HG02759 (cell line): Measurements from ENCODE around the gene NREP.

Experiments used
- ATAC-seq: cut with Tn5 transposase; IDR thresholded peaks from one replicate; pipeline ENCODE4 v1.9.1; 2021; ENCODE audit warnings: mild to moderate bottlenecking, moderate library complexity; ENCODE audit not compliant: unreplicated experiment

NREP gene, protein sequence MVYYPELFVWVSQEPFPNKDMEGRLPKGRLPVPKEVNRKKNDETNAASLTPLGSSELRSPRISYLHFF

DNA sequence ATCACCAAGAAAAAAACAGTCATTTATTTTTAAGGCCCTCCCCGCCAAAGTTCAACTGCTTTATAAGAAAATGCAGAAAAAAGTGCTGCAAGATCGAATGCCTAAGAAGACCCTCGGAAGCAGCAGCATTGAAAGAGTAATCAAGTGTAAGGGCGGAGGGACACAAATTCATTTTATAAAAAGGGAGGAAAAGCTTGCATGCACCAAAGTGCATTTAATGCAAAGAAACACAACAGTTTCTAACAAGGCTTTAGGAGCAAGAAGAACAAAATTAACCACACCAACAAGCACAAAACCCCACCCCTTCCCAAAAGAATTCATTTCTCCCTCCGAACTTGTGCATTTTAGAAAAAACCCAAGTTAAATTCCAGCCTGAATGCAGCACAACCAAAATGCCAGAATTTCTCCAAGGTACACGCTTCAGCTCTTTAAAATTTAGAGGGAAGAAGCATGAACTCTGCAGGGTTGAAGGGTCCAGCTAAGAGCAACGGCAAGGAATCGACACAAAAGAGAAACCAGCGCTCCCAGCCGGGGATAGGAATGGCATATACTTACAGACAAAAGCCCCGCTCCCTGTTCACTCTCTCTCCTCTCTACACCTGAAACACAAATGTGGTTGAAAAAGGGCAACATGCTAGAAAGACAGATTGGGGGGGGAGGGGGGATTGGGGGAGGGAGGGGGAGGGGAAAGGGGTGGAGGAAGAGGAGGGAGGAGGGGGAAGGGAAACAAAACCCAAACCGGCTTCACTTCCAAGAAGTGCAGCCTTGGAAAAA is at the start of gene NREP:
NREP (minus strand) TSS at position 614 of the 774 bp plus-strand sequence. CDS start 1,422 bp downstream, outside the sequence.
- no peak for ATAC-seq

DNA sequence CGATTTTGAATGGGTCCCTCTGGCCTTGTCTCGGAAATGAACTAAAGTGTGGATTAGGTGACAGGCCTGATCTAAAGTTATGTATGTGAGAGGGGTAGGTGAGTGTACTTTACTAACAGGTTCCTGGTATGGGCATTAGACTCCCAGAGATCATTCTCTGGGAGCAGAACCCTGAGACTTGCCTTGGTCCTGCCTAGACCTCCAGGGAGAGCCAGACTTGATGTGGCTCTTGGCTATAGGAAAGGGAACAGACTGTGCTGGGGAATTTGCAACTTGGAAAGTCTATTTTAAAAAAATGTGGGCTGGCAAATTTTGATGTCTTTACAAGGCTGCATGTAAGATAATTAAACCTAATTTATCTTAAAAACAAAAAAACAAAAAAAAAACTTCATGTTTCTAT is 49.8 kb upstream of the NREP start:
- ATAC-seq = no peak

DNA sequence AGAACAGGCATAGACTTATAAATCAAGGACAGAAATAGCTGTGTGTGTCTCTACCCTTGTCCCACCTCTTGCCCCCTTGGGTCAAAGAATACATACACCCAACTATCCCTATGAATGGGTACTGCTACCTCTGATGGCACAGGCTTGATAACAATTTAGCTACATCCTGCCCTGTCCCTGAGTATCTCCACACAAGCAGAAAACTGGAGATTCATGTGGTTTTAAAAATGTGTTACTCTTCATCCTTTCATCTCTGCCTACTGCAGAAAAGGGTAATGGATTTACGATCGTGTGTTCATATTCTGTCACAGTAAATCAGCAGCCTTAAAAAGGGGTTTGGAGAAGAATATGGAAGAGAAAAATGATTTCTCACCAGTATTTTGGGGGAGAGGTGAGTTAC is 49.2 kb upstream of the NREP start:
- ATAC-seq = no peak

DNA sequence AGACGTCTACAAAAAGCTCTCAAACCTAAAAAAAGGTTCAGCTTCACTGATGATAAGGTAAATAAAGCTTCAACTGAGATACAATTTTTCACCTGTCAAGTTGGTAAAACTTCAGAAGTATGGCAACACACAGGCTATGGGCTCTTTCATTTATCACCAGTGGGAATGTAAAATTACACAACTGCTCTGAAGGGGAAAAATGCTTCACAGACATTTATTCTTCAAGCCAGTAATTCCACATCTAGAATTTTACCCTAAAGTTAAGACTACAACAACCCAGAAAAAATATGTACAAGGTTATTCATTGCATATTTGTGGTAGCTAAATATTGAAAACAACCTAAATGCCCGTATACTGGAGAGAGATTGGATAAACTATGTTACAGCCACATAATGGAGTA is 48.1 kb upstream of the NREP start:
- no peak for ATAC-seq

- no peak for ATAC-seq
Observed at GRCh38 chr5:111800351-111800750, 43.4 kb upstream of the NREP start.

DNA sequence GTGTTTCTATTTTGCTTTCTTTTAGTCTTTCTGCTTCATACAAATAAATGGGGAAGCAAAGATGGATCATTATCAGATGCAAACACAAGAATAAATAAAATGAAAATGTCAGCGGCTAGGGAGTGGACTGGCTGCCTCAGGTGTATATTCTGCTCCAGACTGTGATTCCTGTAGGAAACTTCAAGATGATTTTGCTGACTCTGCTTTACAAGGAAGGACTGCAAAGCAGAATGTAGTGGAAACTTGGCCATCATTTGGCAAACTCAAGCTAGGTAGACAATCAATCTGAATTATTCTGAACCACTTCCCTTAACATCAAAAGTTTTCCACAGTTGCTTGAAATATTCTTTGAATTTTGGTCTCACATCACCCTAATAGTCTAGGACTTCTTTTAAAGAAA is 38.1 kb upstream of the NREP start:
- no peak for ATAC-seq

DNA sequence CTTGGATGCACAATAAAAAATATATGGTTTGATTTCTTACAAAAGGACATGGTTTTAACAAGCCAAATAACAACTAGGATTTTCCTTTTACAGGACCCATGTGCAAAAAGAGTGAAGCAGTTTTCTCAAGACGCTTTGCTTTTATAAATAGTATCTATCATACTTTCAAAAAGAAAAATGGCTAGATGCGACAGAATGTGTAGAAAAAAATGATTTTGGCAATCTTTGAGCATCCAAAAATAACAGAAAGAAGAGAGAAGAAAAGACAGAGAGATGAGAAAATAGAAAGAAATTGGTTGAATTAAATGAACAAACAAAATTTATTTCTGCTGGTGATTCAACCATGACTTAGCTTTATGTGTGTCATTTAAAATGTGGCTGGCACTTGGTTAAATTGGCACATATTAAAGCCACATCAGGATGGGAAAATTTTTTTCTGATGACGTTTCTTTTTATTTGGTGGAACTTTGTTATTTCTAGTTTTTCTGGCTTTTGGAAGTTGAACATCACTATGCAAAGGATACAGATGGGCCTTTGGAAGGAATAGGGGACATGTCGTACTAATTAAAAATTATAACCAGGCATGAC is 35.6 kb upstream of the NREP start:
- ATAC-seq = no peak

DNA sequence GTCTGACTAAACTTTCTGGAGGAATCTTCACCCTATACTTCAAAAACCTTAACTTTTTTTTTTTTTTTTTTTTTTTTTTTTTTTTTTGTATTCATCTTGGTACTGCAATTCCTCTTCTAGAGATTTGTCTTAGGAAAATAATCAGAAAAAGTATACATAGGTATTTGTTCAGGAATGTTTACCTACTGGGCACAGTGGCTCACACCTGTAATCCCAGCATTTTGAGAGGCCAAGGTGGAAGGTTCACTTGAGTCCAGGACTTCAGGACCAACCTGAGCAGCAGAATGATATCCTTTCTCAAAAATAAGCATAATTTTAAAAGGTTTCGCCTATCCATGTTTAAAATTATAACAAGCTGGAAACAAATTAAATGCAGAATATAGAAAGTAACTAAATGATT is 33.3 kb upstream of the NREP start:
- ATAC-seq = no peak

- no peak for ATAC-seq
Observed at GRCh38 chr5:111787006-111787405, 30.0 kb upstream of the NREP start.

GRCh38 chr5:111784491-111785181 is 27.6 kb upstream of the NREP start:
- no peak for ATAC-seq

DNA sequence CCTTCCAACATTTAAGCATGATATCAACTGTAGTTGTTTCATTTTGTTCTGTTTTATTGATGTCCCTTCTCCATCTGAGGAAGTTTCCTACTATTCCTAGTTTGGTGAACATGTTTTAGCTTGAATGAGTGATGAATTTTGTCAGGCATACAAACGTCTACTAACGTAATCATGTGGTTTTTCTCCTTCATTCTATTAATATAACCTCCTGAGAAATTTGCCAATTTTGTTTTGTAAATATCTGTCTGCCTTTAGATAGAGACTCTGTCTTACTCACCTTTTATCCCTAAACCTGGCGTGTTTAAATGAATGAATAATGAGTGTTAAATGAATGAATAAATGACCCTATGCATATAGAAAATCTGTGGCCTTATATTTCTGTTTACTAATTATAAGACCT is 26.5 kb upstream of the NREP start:
- ATAC-seq = no peak

DNA sequence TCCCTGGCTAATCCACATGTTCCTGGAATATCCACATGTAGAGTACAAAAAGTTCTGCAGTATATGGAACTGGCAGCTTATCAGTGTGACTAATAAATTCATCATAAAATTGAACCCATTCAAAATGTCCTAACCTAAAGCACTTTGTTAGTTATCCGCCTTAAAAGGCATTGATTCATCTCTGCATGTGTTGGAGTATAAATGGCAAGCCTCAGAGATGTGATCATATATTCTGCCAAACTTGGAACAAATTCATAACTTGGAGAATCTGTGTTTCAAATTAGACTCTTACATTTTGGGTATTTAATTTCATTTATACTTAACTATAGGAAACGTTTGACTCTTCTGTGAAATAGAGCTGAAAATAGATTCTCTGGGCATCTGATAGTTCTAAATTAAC is 25.2 kb upstream of the NREP start:
- ATAC-seq = no peak

DNA sequence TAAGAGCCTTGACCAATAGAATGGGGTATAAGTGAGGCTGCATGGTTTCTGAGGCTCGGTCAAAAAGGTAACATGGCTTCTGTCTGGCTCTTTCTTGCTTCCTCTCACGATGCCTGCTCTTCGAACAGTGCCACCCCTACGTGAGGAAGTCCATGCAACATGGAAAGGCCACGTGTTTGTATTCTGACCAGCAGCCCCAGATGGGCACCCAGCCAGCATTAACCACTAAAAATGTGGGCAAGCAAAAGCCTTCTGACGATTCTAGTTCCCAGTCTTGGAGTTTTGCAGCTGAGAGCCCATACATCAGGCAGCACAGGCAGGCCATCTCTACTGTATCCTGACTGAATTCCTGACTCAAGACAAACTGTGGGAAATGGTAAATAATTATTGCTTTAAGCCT is 24.2 kb upstream of the NREP start:
- no peak for ATAC-seq

DNA sequence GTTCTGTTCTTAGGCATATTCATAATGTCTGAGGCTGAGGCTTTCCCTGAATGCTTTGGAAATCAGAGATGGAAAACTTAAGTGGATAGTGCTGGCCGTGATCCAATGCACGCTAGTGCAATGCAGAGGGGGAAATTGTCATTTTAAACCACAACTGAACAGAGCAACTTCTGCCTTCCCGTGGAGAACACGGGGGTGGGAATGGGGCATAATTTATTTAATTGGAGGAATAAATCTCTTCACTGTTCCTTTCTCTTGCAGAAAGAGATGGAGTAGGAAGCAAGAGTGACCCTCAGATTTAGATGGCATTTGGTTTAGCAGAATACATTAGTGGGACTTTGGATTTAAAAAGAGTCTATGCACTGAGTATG is 22.9 kb upstream of the NREP start:
- ATAC-seq = no peak

DNA sequence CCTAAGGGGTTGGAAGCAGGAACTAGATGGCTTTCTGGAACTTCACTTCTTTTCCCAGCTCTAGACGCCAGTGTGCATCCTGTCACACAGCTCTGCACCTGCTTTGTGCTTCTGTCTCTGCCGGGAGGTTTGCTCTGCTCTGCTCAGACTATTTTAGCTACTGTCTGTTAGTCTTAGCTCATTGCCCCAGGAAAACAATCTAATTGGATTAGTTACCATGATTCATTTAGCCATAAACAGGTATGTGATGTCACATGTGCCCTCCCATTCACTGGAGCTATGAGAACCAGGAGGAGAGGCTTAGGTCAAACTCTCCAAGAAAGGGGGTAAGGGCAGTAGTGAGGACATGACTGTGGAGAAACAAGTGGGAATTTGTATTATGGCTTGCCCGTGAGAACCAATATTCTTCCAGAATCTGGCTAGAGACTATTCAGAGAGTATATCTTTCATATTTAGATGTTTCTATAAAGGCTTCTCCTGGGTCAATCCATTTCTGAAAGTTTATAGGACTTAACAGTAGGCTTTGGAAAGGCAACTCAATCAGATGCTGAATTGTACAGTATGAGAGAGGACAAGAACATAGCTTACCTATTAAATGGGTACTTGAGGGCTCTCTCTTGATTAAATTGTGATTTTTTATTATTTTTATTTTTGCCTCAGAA is 22.4 kb upstream of the NREP start:
- ATAC-seq = no peak

DNA sequence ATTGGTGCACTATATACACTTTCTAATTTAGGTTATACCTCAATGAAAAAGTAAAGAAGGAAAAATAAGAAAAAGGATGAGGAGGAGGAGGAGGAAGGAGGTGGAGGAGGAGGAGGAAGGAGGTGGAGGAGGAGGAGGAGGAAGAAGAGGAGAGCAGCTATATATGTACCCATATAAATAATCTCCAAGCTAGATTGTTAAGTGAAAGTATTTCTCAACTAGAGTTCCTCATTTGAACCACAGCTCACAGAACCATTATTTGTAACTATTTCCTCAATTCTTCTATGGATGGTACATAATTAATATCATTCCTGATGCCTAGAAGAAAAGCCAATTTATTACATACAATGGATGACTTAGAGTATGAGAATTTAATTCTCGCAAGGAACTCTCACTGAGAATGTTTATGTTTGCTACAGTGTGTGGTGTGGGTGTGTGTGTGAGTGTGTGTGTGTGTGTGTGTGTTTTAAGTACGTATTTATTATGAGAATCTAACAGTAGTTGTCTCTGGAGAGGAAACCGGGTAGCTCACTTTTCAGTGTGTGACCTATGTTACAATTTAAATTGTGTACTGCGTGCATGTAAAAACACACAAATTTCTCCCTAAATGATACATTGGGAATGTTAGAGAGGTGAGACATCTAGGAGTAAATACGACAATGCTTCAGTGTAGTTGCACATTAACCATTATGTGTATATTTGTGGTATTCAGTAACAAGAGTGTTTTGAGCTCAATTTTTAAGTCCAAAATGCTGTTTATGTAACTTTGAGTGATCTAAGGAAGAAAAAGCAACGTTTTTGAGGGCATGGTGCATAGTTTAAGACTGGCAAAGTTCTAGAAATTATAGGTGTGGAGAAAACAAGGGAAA is 20.2 kb upstream of the NREP start:
- no peak for ATAC-seq

DNA sequence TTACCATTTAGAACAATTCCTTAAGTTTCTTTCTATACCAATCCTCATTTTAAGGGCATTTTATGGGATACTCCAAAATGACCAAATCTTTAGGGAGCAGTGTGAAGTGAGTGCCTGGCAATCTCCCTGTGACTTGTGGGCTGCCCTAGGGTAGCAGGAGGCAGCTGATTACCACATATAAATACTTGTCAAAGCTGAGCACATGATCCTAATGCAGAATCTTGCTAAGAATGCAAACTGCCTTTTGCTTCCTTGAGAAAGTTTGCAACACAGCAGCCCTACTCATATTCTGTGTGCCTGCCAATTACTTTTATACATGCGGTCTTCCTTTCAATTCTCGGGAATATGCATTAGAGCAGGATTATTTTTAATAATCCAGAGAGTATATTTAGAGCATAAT is 18.2 kb upstream of the NREP start:
- no peak for ATAC-seq

DNA sequence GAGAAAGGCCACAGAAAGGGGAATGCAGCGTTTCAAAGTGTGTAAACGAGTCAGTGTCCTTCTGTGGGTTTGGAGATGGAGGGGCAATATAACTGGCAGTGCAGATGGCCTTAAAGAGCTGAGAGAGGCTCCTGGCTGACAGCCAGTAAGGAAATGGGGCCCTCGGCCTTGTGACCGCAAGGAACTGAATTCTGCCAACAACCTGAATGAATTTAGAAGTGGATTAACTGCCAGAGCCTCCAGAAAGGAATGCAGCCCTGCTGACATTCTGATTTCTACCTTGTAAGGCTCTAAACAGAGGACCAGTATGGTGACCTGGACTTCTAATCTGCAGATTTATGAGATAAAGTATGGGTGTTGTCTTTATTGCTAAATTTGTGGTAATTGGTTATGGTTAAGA is 17.5 kb upstream of the NREP start:
- ATAC-seq = peak; percentile 47

- no peak for ATAC-seq
Observed at GRCh38 chr5:111772456-111773122, 15.6 kb upstream of the NREP start.

GRCh38 chr5:111769541-111769940 is 12.5 kb upstream of the NREP start:
- ATAC-seq = no peak
